ENCODE data around the gene ZSWIM1.

ZSWIM1 gene

GRCh38 chr20:45843506-45843905 is 37.5 kb upstream of the ZSWIM1 start:
- Histone ChIP-seq H3K4me3 (ENCODE audit: low read length) (no peak overlapping the region), H3K4me2 (ENCODE audit: low read length) (no peak overlapping the region), H4K20me1 (ENCODE audit: insufficient read depth, low read length) (no peaks in the 10 kb centered on the region), H3K79me2 (ENCODE audit: low read length) (no peaks in the 10 kb centered on the region), H3K36me3 (replicated peaks; ENCODE audit: low read depth, low read length) (peaks cover 18% of the 10 kb centered on the region), H3K4me1 (ENCODE audit: low read length) (peaks cover 21% of the 10 kb centered on the region), H3K27ac (ENCODE audit: low read length) (no peak overlapping the region), H3K9ac (ENCODE audit: low read length) (no peak overlapping the region), H2AFZ (ENCODE audit: low read depth, low read length) (no peak overlapping the region), H3K27me3 (ENCODE audit: low read depth, low read length) (no peaks in the 10 kb centered on the region), H3K9me3 (ENCODE audit: insufficient read depth, low read length) (no peaks in the 10 kb centered on the region)
- TF ChIP-seq CTCF (IDR thresholded peaks at IDR 0.05; ENCODE audit: low read depth, low read length) = no peak
- no peak for TF ChIP-seq EZH2phosphoT487 (IDR thresholded peaks at IDR 0.05; ENCODE audit: low read depth)

- Histone ChIP-seq H2AFZ (ENCODE audit: low read depth, low read length) (no peak overlapping the region), H3K36me3 (replicated peaks; ENCODE audit: low read depth, low read length) (peaks cover 18% of the 10 kb centered on the region), H3K9me3 (ENCODE audit: insufficient read depth, low read length) (no peaks in the 10 kb centered on the region), H3K79me2 (ENCODE audit: low read length) (no peaks in the 10 kb centered on the region), H3K4me1 (ENCODE audit: low read length) (peaks cover 16% of the 10 kb centered on the region), H3K4me2 (ENCODE audit: low read length) (no peak overlapping the region), H4K20me1 (ENCODE audit: insufficient read depth, low read length) (no peaks in the 10 kb centered on the region), H3K9ac (ENCODE audit: low read length) (no peak overlapping the region), H3K27me3 (ENCODE audit: low read depth, low read length) (no peaks in the 10 kb centered on the region), H3K27ac (ENCODE audit: low read length) (no peak overlapping the region), H3K4me3 (ENCODE audit: low read length) (no peak overlapping the region)
- no peak for TF ChIP-seq EZH2phosphoT487 (IDR thresholded peaks at IDR 0.05; ENCODE audit: low read depth)
- no peak for TF ChIP-seq CTCF (IDR thresholded peaks at IDR 0.05; ENCODE audit: low read depth, low read length)
Measured at GRCh38 chr20:45845452-45845851, 35.6 kb upstream of the ZSWIM1 start.

- Histone ChIP-seq H3K4me2 (ENCODE audit: low read length) (no peak overlapping the region), H3K4me1 (ENCODE audit: low read length) (no peaks in the 10 kb centered on the region), H3K9me3 (ENCODE audit: insufficient read depth, low read length) (no peaks in the 10 kb centered on the region), H3K27me3 (ENCODE audit: low read depth, low read length) (no peaks in the 10 kb centered on the region), H2AFZ (ENCODE audit: low read depth, low read length) (no peak overlapping the region), H3K9ac (ENCODE audit: low read length) (no peak overlapping the region), H3K79me2 (ENCODE audit: low read length) (no peaks in the 10 kb centered on the region), H3K4me3 (ENCODE audit: low read length) (no peak overlapping the region), H3K36me3 (replicated peaks; ENCODE audit: low read depth, low read length) (peaks cover 9% of the 10 kb centered on the region), H3K27ac (ENCODE audit: low read length) (no peak overlapping the region), H4K20me1 (ENCODE audit: insufficient read depth, low read length) (no peaks in the 10 kb centered on the region)
- TF ChIP-seq CTCF (IDR thresholded peaks at IDR 0.05; ENCODE audit: low read depth, low read length) (no peak), EZH2phosphoT487 (IDR thresholded peaks at IDR 0.05; ENCODE audit: low read depth) (no peak)
Measured at GRCh38 chr20:45848421-45848820, 32.6 kb upstream of the ZSWIM1 start.

GRCh38 chr20:45848969-45849582 is 32.0 kb upstream of the ZSWIM1 start:
- H3K9me3 ChIP-seq (ENCODE audit: insufficient read depth, low read length) = no peaks in the 10 kb centered on the region
- no peaks in the 10 kb centered on the region for H4K20me1 ChIP-seq (ENCODE audit: insufficient read depth, low read length)
- TF ChIP-seq EZH2phosphoT487 (IDR thresholded peaks at IDR 0.05; ENCODE audit: low read depth) (no peak), CTCF (IDR thresholded peaks at IDR 0.05; ENCODE audit: low read depth, low read length) (no peak)
- no peaks in the 10 kb centered on the region for H3K79me2 ChIP-seq (ENCODE audit: low read length)
- H3K4me2 ChIP-seq (ENCODE audit: low read length) = no peak overlapping the region
- H2AFZ ChIP-seq (ENCODE audit: low read depth, low read length) = no peak overlapping the region
- no peak overlapping the region for H3K27ac ChIP-seq (ENCODE audit: low read length)
- no peak overlapping the region for H3K9ac ChIP-seq (ENCODE audit: low read length)
- H3K27me3 ChIP-seq (ENCODE audit: low read depth, low read length) = no peaks in the 10 kb centered on the region
- H3K4me3 ChIP-seq (ENCODE audit: low read length) = no peak overlapping the region
- peaks cover 6% of the 10 kb centered on the region for H3K36me3 ChIP-seq (replicated peaks; ENCODE audit: low read depth, low read length)
- H3K4me1 ChIP-seq (ENCODE audit: low read length) = no peaks in the 10 kb centered on the region
